HG02852 (cell line): Measurements from ENCODE around the gene UTS2R.
"Not testable (repeated sequence)": the region's sequence is repeated elsewhere in the genome, so short reads cannot be mapped to it uniquely, and the experiment has no call there.

Source experiments
- ATAC-seq: cut with Tn5 transposase; IDR thresholded peaks from one replicate; pipeline ENCODE4 v1.9.1; 2021; ENCODE audit warnings: mild to moderate bottlenecking, moderate library complexity; ENCODE audit not compliant: unreplicated experiment

The UTS2R gene

GRCh38 chr17:82351713-82352488, 19.7 kb upstream of the UTS2R start:
- no peak for ATAC-seq

- ATAC-seq, result no peak
Measured at GRCh38 chr17:82353484-82353883, 18.1 kb upstream of the UTS2R start.

DNA sequence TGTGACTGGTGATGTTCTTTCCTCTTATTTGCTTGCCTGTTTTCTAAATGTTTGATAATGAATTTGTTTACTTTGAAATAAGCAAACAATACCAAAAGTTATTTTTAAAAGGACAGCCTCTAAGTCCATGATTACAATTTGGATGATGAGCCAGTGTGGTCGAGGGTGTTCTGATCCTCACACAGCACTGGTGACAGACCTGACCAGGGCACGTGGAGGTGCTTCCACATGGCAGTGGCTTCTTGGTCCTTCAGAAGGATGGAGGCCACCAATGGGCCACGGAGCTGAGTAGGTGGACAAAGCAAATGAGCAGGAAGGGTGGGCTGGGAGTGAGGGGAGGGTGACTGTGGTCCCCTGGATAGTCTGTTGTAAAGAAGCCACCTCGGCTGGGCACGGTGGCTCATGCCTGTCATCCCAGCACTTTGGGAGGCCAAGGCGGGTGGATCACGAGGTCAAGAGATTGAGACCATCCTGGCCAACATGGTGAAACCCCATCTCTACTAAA, 16.7 kb upstream of the UTS2R start:
- ATAC-seq, result no peak

- ATAC-seq, result no peak
Measured at GRCh38 chr17:82355770-82356427, 15.7 kb upstream of the UTS2R start.

- no peak for ATAC-seq
Measured at GRCh38 chr17:82356845-82357355, 14.7 kb upstream of the UTS2R start.

DNA sequence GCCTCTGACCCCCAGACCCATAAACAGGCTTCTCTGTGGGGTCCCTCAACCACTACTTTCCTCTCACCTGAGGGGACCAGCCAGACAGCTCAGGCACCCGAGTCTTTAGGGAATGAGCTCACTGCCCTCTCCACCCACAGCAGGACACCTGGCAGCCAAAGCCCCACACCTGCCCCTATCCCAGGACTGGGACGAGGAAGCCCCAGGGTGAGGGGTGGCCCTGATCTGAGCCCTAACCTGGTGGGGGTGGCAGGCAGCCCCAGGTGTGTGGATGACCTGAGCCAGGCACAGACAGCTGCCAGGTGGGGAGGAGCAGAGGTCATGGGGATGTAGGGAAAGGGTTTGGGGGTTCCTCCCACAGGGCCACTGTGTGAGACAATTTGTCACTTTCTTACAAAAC, 14.2 kb upstream of the UTS2R start:
- no peak for ATAC-seq

DNA sequence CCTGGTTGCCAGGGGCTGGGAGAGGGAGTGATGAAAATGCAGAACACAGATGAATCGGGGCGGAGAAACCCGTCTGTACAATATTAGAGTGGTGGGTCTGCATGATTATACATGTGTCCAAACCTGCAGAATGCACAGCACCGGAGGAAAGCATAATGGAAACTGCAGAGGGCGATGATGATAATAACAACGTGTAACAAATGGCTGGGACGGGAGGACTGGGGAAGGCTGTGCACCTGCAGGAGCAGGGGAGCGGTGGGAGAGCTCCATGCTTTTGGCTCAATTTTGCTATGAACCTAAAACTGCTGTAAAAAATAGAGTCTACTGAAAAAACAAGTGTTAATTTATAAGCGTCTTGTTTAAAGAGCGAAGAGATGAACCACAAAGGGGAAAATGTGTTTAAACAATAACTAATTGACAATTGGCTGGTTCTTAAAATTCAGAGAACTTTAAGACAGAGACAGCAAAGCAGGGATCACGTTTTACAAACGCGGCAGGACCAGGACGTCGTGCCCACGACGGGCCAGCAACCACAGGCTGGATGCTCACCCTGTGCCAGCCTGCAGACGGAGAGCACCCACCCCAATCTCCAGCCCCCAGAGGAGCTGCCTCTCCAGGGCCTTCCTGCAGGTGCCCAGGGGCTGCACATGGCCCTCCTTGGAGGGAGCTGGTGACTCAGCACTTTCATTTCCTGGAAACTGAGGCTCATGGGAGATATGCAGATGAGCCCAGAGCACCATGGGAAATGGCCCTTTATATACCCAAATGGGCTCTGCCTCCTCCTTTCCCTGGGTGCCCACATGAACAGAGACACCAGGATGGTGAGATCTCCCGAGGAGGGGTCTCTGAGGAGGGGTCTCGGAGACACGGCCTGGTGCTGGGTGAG, 12.9 kb upstream of the UTS2R start, which contains the start of gene TEX19:
TSS of gene TEX19 (plus strand) at position 783 of the 886 bp plus-strand sequence. CDS start 2,904 bp downstream, outside the sequence.
- no peak for ATAC-seq

DNA sequence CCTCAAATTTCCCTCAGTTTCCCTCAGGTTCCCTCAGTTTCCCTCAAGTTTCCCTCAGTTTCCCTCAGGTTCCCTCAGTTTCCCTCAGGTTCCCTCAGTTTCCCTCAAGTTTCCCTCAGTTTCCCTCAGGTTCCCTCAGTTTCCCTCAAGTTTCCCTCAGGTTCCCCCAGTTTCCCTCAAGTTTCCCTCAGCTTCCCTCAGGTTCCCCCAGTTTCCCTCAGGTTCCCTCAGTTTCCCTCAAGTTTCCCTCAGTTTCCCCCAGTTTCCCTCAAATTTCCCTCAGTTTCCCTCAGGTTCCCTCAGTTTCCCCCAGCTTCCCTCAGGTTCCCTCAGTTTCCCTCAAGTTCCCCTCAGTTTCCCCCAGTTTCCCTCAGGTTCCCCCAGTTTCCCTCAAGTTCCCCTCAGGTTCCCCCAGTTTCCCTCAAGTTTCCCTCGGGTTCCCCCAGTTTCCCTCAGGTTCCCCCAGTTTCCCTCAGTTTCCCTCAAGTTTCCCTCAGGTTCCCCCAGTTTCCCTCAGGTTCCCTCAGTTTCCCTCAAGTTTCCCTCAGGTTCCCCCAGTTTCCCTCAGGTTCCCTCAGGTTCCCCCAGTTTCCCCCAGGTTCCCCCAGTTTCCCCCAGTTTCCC, 12.0 kb upstream of the UTS2R start:
- not testable (repeated sequence) for ATAC-seq

- no peak for ATAC-seq
Measured at GRCh38 chr17:82361885-82362633, 9.5 kb upstream of the UTS2R start.

DNA sequence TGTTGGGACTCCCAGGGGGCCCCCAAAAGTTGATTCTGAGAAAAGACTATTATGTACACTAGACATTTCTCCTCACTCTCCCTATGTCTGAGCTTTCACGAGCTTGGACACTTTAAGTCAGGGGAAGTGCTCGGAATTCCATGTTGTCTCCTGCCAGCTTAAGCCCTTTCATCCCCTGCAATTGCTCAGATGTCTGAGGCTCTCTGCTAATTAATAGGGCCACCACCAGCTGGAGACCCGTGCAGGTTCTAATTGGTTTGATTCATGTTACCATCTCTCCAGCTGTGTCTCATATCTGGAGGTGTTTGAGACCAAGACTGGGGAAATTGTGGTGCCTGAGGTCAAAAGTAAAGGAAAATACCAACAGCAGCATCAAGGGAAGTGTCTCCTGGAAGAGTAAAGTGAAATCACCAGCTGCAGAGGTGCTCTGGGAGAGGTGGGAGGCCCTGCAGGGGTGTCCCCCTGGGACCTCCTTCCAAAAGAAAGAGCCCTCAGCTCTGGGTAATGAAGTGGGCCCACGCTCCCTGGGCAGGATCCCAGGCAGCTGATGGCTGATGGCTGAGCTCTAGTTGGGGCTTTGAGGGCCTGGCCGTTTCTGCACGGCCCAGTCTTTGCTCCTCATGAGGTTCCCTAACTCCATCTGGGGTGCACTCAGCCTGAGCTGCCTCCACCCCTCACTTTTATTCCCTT, 5.8 kb upstream of the UTS2R start:
- ATAC-seq, result no peak

DNA sequence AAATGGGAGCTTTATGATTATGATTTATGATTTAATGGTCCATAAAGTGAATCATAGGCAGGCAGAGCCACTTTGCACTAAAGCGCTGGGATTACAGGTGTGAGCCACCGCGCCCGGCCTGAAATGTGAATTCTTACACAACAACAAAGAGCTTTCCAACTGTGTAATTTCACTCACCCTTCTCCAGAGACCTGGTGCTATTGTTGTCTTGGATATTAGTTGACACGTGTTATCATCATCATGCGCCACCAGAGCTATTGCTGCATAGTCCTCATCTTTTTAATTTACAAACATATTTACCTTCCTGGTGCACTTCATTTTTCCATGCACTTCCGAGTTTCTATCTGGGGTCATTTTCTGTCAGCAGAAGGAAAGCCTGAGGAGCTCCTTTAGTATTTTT, 4.8 kb upstream of the UTS2R start:
- ATAC-seq, result no peak

GRCh38 chr17:82367724-82368524, 3.6 kb upstream of the UTS2R start:
- ATAC-seq, result no peak

GRCh38 chr17:82369211-82369610, 2.4 kb upstream of the UTS2R start:
- ATAC-seq, result no peak

- no peak for ATAC-seq
Measured at GRCh38 chr17:82370471-82371332, 863 bp upstream of the UTS2R start.

DNA sequence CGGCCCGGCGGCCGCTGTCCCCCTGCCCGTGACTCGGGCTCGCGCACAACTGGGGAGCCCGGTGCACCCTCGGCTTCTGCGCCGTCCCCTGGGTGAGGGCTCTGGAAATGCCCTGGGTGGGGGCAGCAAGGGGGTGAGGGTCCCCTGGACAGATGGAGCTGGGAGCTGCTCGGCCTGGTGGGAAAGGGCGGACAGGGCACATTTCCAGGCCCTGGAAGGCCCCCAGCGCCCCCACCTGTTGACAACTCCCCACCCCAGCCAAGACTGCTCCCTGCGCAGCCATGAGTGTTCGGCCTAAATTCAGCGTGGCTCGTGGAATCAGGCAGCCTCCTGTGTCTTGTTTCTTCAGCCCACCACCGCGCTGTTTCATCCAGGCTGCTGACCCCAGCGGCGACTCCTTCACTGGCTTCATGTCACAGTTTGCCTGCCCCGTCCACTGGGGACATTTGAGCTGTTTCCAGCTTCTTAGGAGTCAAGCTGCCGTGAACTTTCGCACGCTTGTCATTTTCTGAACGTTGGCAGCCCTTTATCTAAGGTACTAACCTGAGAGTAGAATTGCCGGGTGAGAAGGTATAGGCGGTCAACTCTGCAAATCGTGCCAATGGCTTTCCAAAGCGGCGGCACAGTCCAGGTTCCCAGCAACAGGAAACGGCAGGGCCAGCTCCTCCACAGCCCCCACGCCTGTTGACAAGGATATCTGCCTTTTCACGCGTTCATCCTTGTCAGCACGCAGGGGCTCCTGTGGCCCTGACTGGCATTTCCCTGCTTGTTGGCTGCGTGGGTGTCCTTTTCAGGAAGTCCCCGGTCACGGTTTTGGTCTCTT, 895 bp downstream of the UTS2R start:
- no peak for ATAC-seq

GRCh38 chr17:82373072-82373452, 1.5 kb downstream of the UTS2R start:
- not testable (repeated sequence) for ATAC-seq
